ENCODE results near the gene BMPR1A.
"Not testable (repeated sequence)": the region's sequence is repeated elsewhere in the genome, so short reads cannot be mapped to it uniquely, and the experiment has no call there.

Gene BMPR1A

GRCh38 chr10:86853582-86853981 lies 97.2 kb downstream of the BMPR1A start:
- DNase-seq, result not testable (repeated sequence)

GRCh38 chr10:86855513-86855912 lies 99.1 kb downstream of the BMPR1A start:
- no peak for DNase-seq

DNA sequence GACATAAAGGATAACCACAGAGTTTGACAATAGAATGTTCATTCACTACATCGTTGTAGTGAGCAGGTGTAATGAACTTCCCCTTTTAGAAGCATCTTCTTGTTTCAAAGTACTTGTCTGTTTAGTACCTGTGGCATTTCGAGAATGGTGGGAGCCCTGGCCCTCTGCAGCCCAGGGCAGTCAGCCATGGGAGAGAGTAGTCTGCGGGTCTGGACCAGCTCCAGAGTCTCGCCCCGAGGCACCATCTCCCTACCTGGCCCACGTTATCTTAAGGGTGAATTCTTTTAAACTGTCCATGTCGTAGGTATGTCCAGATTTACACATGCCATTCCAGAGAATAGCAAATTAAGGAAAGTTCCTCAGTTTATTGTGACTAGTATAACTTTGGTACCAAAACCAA lies 99.7 kb downstream of the BMPR1A start:
- no peak for DNase-seq

GRCh38 chr10:86857128-86857721 lies 100.8 kb downstream of the BMPR1A start:
- peak; percentile 22 for DNase-seq

GRCh38 chr10:86858011-86858410 lies 101.6 kb downstream of the BMPR1A start:
- DNase-seq, result no peak

DNA sequence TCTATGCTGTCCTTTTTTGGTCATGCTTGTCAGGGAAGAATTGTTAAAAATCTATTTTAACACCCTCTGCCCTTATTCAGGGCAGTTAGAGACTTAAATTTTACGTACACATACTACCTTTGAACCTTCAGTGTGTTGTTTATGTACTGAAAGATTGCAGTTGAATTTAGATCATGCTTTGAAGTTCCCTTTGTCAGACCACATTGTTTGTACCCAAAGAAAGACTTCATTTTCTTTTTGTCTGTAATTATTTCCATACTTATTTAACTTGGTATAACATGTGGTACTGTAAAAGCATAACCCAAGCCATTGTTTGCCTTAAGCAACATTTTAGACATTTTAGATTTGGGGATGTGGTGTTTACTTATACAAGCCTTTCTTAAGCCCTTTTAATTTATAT lies 104.9 kb downstream of the BMPR1A start:
- DNase-seq, result no peak

DNA sequence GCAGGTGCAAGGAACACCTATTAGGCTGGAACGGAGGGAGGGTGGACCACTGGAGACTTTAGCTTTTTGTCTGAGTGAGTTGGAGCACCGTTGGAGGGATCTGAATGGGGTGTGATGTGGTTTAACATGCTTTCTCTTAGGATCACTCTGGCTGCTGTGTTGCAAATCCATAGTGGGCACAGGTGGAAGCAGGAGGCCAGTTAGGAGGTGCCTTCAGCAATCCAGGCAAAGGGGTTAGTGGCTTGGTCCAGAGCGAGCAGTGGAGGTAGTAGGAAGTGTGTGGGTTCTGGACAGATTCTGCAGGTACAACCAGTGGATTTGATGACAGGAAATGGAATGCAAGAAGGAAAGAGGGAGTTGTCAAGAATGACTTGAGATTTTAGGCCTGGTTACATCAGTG lies 106.0 kb downstream of the BMPR1A start:
- no peak for DNase-seq

GRCh38 chr10:86862786-86863483 lies 106.5 kb downstream of the BMPR1A start:
- no peak for DNase-seq

GRCh38 chr10:86863484-86863842 lies 107.0 kb downstream of the BMPR1A start:
- no peak for DNase-seq

- not testable (repeated sequence) for DNase-seq
Measured at GRCh38 chr10:86865011-86865811, 108.8 kb downstream of the BMPR1A start.

- no peak for DNase-seq
Measured at GRCh38 chr10:86867149-86867548, 110.7 kb downstream of the BMPR1A start.

- DNase-seq, result peak; percentile 4
Measured at GRCh38 chr10:86868353-86868752, 111.9 kb downstream of the BMPR1A start.

DNA sequence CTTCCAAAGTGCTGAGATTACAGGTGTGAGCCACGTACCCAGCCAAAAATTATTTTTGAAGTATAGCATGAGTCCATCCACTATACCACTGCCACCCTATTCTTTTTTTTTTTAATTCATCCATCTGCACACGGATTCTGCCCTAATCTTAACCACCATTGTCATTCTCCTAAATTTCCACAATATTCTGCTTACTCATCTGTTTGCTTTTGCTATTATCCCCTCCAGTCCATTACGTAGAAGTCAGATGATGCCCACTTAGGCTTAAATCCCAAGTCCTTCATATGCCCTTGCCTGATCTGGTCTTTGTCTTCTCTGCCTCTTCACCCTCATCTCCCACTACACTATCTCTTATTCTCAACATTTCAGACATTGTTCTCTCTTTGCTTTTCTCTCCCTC lies 114.3 kb downstream of the BMPR1A start:
- no peak for DNase-seq

- no peak for DNase-seq
Measured at GRCh38 chr10:86871563-86872183, 115.3 kb downstream of the BMPR1A start.

- DNase-seq, result peak; percentile 72
Measured at GRCh38 chr10:86872757-86873156, 116.3 kb downstream of the BMPR1A start.

- peak; percentile 76 for DNase-seq
Measured at GRCh38 chr10:86876748-86877147, 120.3 kb downstream of the BMPR1A start.

- DNase-seq, result peak; percentile 66
Measured at GRCh38 chr10:86878983-86879713, 122.7 kb downstream of the BMPR1A start.

DNA sequence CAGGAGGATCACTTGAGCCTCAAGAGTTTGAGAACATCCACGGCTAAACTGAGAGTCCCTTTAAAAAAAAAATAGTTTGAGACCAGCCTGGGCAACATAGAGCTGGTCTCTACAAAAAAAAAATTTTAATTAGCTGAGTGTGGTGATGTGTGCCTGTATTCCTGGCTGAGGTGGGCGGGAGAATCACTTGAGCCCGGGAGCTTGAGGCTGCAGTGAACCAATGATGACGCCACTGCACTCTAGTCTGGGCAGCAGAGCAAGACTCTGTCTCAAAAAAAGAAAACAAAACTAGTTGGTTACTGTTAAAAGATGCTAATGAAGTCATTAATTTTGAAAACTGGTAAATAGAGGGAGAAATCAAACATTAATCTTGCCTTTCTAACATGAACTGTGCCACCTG lies 124.6 kb downstream of the BMPR1A start:
- DNase-seq, result no peak

DNA sequence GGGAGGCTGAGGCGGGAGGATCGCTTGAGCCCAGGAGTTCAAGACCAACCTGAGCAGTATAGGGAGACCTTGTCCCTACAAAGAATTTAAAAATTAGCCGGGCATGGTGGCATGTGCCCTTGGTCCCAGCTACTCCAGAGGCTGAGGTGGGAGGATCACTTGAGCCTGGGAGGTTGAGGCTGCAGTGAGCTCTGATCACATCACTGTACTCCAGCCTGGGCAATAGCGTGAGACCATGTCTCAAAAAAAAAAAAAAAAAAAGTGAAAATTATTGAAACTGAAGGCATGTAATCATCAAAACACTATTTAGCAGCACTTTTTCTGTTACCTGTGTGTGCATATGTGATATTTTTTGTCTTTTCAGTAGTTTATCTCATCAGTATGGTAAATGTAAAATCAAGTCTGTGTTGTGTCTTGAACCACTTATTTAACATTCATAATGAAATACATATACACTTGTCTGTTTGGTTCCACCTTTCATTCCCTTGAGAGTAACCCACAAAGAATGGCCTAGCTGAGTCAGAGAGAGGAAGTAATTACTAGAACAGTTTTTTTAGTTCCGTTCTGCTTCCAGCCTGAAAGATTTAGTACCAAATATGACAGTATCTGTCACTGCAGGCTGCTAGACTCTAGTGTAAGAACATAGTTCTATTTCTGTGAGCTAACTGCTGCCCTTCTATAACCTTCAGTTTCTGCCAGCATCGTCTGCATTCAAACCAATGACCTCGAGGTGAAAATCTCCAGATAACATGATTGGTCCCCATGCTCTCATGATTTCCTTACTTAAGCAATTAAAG lies 132.4 kb downstream of the BMPR1A start:
- peak; percentile 68 for DNase-seq

- DNase-seq, result no peak
Measured at GRCh38 chr10:86889997-86890396, 133.6 kb downstream of the BMPR1A start.

- DNase-seq, result no peak
Measured at GRCh38 chr10:86898511-86898910, 142.1 kb downstream of the BMPR1A start.

GRCh38 chr10:86899132-86899531 lies 142.7 kb downstream of the BMPR1A start:
- DNase-seq, result no peak
